SU-DHL-6 (cell line): ENCODE measurements around the gene BAIAP3.

Experiments
- H2AFZ ChIP-seq: fragments of 200-600 bp; sonication (generic); 2 replicates; pipeline ENCODE4 v1.6.1; 2014; ENCODE audit warnings: low read depth, mild to moderate bottlenecking, moderate library complexity, mixed read lengths, antibody characterized with exemption, low read length; ENCODE audit not compliant: severe bottlenecking
- H3F3A ChIP-seq: fragments of 200-600 bp; shearing (Covaris generic); 2 replicates; pipeline ENCODE4 v1.6.0; 2016; ENCODE audit warnings: antibody characterized with exemption, mild to moderate bottlenecking; ENCODE audit not compliant: insufficient read depth
- H3K27ac ChIP-seq: fragments of 200-600 bp; sonication (generic); 2 replicates; pipeline ENCODE4 v1.5.1; 2016; ENCODE audit warnings: low read depth, mild to moderate bottlenecking, low read length, moderate library complexity, mixed read lengths
- H3K27me3 ChIP-seq: fragments of 200-600 bp; sonication (generic), shearing (Covaris generic); 2 replicates; pipeline ENCODE4 v1.6.0; 2014; ENCODE audit warnings: mild to moderate bottlenecking, low read length
- H3K36me3 ChIP-seq: fragments of 200-600 bp; sonication (generic); 2 replicates; pipeline ENCODE4 v1.6.1; 2014; ENCODE audit warnings: mild to moderate bottlenecking, low read length, mixed read lengths
- H3K4me2 ChIP-seq: fragments of 300-600, 200-600 bp; shearing (Covaris generic), sonication (generic); 2 replicates; pipeline ENCODE4 v1.6.0; 2014; ENCODE audit warnings: low read length, low read depth, mild to moderate bottlenecking; ENCODE audit not compliant: poor library complexity, severe bottlenecking
- H3K4me3 ChIP-seq: fragments of 200-600 bp; sonication (generic); 2 replicates; pipeline ENCODE4 v1.5.1; 2014; ENCODE audit warnings: antibody characterized with exemption, low read length, mild to moderate bottlenecking, mixed read lengths; ENCODE audit not compliant: insufficient read depth, poor library complexity, severe bottlenecking
- H3K79me2 ChIP-seq: fragments of 200-600 bp; sonication (generic); 2 replicates; pipeline ENCODE4 v1.6.1; 2014; ENCODE audit warnings: mild to moderate bottlenecking, low read length, moderate library complexity; ENCODE audit not compliant: insufficient read depth
- H3K9ac ChIP-seq: fragments of 200-600 bp; sonication (generic); 2 replicates; pipeline ENCODE4 v1.7.0; 2014; ENCODE audit warnings: mild to moderate bottlenecking, low read length
- H3K9me2 ChIP-seq: fragments of 200-600 bp; sonication (generic); replicated peaks from 2 replicates; pipeline ENCODE4 v1.6.1; 2014; ENCODE audit warnings: low read length; ENCODE audit not compliant: insufficient read depth
- H3K9me3 ChIP-seq: fragments of 200-600 bp; sonication (generic); 2 replicates; pipeline ENCODE4 v1.6.1; 2014; ENCODE audit warnings: low read length, mixed read lengths; ENCODE audit not compliant: insufficient read depth
- H4K20me1 ChIP-seq: fragments of 200-600 bp; sonication (generic); 2 replicates; pipeline ENCODE4 v1.6.1; 2014; ENCODE audit warnings: low read depth, mild to moderate bottlenecking, antibody characterized with exemption, low read length, moderate library complexity, mixed read lengths
- CTCF ChIP-seq: fragments of 200-600 bp; sonication (generic); IDR thresholded peaks from one replicate; pipeline ENCODE4 v1.5.1; 2017; ENCODE audit warnings: antibody characterized with exemption, mild to moderate bottlenecking, low read length, moderate library complexity; ENCODE audit not compliant: insufficient read depth, poor library complexity, severe bottlenecking
- EZH2phosphoT487 ChIP-seq: fragments of 200-600 bp; sonication (generic), shearing (Covaris generic); conservative IDR thresholded peaks from 2 replicates; pipeline ENCODE4 v1.6.1; 2018; ENCODE audit warnings: mild to moderate bottlenecking, antibody characterized with exemption, low read length, moderate library complexity, mixed read lengths

Gene BAIAP3

GRCh38 chr16:1316033-1316405 is 17.4 kb upstream of the BAIAP3 start:
- Histone ChIP-seq H2AFZ (no peak overlapping the region), H3K36me3 (peaks cover 4% of the 10 kb centered on the region; the same call in 1 of the 2 replicates), H3K27ac (no peak overlapping the region), H3K79me2 (peaks cover 60% of the 10 kb centered on the region), H3F3A (no peaks in the 10 kb centered on the region), H4K20me1 (peaks cover 12% of the 10 kb centered on the region), H3K9ac (no peak overlapping the region), H3K9me3 (no peaks in the 10 kb centered on the region), H3K9me2 (no peaks in the 10 kb centered on the region), H3K4me2 (no peak overlapping the region), H3K4me3 (no peak overlapping the region), H3K27me3 (no peaks in the 10 kb centered on the region)
- TF ChIP-seq EZH2phosphoT487 (no peak), CTCF (no peak)

GRCh38 chr16:1317479-1318267 is 15.8 kb upstream of the BAIAP3 start:
- no peaks in the 10 kb centered on the region for H3K27me3 ChIP-seq
- H3K79me2 ChIP-seq: peaks cover 44% of the 10 kb centered on the region
- no peaks in the 10 kb centered on the region for H3F3A ChIP-seq
- TF ChIP-seq EZH2phosphoT487: no peak
- TF ChIP-seq CTCF: no peak
- H4K20me1 ChIP-seq: peaks cover 4% of the 10 kb centered on the region; the same call in 1 of the 2 replicates
- H3K27ac ChIP-seq: no peak overlapping the region
- no peaks in the 10 kb centered on the region for H3K9me3 ChIP-seq
- no peak overlapping the region for H3K9ac ChIP-seq
- no peak overlapping the region for H3K4me2 ChIP-seq
- no peaks in the 10 kb centered on the region for H3K9me2 ChIP-seq
- H3K4me3 ChIP-seq: no peak overlapping the region
- peaks cover 4% of the 10 kb centered on the region; the same call in 1 of the 2 replicates for H3K36me3 ChIP-seq
- H2AFZ ChIP-seq: no peak overlapping the region

- H3F3A ChIP-seq: no peaks in the 10 kb centered on the region
Observed at GRCh38 chr16:1318268-1318545, 15.2 kb upstream of the BAIAP3 start.

More at GRCh38 chr16:1318268-1318545, 15.2 kb upstream of the BAIAP3 start:
- Histone ChIP-seq H3K4me2 (no peak overlapping the region), H3K79me2 (peaks cover 38% of the 10 kb centered on the region), H3K9ac (no peak overlapping the region), H4K20me1 (no peaks in the 10 kb centered on the region; the same call in 1 of the 2 replicates), H2AFZ (no peak overlapping the region), H3K27me3 (no peaks in the 10 kb centered on the region), H3K36me3 (peaks cover 4% of the 10 kb centered on the region; the same call in 1 of the 2 replicates), H3K9me3 (no peaks in the 10 kb centered on the region), H3K27ac (no peak overlapping the region), H3K4me3 (no peak overlapping the region), H3K9me2 (no peaks in the 10 kb centered on the region)
- no peak for TF ChIP-seq EZH2phosphoT487
- no peak for TF ChIP-seq CTCF
